T-helper 2 cell (primary cell): Measurements from ENCODE around the gene SLC27A5.
A peak's percentile ranks its signal among the peaks of the same experiment; 100 is the strongest.
"Not testable (repeated sequence)": the region's sequence is repeated elsewhere in the genome, so short reads cannot be mapped to it uniquely, and the experiment has no call there.

Experiments
- DNase-seq, 5 experiments: peaks; one replicate each; pipeline versions ENCODE4 v3.0.0 to v3.0.0-alpha.2; 2012 to 2022

SLC27A5 gene

DNA sequence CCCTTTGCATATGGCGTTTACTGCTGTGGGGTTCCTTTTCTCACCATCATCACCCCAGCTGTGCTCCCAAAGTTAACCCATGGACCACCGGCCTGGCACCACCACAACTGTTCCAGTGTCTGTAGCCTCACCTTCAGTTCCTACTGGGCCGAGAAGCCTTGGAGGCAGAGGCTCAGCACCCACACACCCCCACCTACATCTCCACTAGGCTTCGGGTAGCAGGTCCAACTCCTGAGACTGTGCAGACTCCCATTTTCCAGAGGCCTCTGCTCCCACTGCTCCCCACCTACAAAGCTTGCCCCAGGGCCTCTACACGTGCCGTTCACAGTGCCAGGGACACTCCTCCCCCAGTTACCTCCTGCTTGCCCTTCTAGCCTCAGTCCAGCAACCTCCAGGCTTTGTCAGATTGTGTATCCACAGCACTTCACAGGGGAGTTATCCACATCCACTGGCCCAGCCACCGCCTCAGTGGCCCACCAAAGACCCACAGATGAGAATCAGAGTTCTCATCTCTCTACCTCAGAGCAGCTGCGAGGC, 14.1 kb downstream of the SLC27A5 start:
- no peak for DNase-seq

DNA sequence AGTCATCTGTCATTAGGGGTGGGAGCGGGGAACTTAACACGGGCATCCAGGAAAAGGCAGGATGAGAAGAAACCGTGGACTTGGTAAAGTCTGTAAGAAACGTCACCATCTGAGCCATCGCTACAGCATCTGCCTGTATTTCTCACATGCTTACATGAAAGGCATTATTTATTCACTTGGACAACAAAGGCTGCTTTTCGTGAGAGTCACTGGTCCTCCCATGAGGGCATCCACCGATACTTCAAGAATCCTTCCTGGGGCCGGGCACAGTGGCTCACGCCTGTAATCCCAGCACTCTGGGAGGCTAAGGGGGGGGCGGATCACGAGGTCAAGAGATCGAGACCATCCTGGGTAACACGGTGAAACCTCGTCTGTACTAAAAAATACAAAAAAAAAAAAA, 19.5 kb downstream of the SLC27A5 start:
- DNase-seq = no peak

DNA sequence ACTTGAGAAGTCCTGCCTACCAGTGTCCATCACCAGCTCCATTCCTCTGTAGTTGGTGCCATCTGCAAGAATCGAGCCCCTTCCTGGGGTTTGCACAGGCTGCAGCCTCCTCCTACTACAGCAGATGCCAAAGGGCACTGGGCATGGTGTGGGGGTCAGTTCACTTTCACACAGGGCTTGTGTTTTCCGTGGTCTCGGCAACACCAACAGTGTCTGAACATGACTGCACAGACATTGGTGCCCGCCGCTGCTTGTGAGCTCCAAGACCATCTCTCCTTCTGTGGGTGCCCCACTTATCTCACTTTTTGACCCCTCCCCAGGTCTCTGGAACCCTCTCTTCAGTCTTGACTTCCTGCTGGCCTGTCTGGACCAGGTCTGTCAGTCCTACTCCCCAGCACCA, 20.4 kb downstream of the SLC27A5 start:
- no peak for DNase-seq

DNA sequence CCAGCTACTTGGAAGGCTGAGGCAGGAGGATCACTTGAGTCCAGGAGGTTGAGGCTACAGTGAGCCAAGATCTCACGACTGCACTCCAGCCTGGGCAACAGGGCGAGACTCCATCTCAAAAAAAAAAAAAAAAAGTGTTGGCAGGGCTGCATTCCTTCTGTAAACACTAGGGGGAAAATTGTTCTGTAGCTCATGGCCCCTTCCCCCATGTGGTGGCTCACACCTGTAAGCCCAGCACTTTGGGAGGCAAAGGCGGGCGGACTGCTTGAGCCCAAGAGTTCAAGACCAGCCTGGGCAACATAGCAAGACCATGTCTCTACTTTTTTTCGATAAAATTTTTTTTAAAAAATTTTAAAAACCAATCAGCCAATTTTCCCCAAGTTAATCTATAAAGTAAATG, 27.4 kb downstream of the SLC27A5 start:
- DNase-seq = peak in 1 of 5 experiments; percentile 34

DNA sequence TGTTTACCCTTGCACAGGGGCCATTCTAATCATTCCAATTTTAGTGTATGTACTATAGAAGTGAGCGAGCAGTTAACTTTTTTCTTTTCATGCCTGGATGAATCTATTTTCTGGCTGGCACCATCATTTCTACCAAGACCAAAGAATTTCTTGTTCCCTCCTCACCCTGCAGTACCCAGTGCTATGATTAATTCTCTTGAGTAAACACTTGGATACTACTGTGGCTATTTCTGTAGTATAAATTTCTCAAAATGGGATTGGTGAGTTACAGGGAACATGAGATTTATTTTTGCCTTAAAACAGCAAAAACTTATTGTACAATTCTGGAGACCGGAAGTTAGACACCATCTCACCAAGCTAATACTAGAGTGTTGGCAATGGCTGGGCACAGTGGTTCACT, 28.0 kb downstream of the SLC27A5 start:
- DNase-seq = no peak

DNA sequence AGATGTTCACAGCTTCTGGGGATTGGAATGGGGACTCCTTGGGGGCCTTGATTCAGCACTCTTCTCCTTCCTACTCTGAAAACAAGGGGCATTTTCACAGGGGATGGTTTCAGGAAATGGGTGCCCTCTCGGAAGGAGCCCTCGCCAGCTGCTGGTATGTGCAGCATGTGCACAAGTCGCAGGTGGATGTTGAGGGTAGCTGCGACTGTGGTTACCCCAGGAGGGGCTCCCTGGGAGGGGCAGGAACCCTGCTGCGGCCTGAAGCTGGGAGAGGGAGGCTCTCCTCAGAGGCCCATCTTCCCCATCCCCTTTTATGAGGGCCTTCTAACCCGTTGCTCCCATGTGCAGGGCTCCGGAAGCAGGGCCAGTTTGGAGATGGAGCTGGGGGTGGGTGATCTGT, 29.4 kb downstream of the SLC27A5 start:
- no peak for DNase-seq

DNA sequence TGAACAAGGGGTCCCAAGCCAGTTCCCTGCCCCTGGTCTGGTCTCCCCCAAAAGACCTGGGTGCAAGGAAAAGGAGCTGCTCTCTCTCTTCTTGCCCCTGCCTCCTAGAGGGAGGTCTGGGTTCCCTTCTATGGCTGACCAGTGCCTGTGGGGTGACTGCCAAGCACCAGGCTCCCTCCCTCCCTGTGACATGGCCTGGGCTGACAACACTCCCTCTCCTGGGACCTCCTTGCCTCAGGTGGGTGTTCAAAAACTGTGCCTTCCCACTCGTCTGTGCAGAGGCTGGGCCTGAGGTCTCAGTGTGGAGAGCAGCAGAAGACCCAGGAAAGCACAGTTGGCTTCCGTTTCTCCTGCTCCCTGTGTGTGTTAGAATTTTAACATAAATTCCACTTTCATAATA, 31.0 kb downstream of the SLC27A5 start:
- no peak for DNase-seq

DNA sequence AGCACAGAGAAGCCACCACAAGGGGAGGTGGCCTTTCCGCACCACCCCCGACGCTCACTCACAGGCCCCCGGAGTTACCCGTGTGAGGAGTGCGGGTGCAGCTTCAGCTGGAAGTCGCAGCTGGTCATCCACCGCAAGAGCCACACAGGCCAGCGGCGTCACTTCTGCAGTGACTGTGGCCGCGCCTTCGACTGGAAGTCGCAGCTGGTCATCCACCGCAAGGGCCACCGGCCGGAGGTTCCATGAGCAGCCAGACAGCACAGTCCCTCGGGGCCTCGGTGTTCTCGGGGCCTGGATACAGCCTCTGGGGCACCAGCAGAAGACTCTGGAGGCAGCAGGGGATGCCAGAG, 31.3 kb downstream of the SLC27A5 start:
- no peak for DNase-seq

DNA sequence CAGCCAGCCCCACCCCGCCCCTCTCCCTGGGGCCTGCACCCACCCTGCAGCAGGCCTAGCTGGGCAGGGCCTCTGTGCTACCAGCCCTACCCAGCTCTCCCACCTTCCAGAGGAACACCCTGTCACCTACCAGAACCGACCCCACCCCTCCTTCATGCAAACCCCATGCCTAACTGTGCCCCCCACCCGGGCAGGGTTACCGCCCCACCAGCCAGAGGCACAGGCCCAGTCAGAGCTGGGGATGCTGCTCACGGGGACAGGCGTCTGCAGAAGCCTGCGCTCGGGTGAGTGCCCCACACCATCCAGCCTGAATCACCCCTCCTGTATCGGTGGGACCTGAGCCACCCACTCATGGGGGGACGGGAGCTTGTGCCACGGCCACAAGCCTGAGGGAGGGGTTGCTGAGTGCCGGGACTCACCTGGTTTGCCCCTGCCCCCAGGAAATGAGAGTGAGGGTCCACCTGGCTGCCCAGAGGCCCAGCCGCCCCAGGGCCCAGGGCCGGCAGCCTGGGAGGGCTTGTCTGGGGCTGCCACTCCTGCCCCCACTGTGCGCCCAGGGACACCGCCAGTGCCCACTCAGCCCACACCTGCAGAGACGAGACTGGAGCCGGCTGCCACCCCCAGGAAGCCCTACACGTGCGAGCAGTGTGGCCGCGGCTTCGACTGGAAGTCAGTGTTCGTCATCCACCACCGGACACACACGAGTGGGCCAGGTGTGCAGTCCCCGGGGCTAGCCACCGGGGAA, 31.9 kb downstream of the SLC27A5 start:
- no peak for DNase-seq

DNA sequence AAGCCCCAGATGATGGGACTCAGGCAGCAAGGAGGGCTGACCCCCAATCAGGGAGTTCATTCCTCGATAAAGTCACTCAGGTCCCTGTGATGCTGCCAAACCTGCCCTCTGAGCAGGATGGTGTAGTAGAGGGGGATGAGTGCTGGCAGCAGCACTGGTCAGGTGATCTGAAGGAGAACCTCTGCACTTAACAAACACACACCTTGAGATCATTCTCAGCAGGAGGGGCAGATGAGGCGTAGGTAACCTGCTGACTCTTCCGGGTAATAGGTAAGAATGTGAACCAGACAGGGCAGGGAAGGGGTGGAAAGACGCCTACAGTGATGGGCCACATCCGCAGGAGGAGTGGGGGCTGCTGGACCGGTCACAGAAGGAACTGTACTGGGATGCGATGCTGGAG, 32.5 kb downstream of the SLC27A5 start:
- DNase-seq = no peak

DNA sequence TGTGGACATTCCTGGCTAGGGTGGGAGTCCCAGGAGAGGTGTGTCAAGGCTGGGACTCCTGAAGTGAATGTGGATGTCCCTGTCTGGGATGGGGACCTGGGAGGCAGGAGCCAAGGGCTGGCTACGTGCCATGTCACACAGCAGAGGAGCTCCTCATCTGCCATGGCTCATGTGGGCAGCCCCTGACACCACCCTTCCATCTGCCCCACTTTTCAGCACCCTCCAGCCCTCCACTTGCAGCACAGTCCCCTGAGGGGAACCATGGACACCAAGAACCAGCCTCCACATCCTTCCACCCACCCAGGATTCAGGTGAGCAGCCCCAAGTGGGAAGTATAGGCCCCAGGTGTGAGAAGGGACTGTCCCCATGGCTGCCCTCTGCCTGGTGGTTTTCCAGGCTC, 33.9 kb downstream of the SLC27A5 start:
- no peak for DNase-seq

DNA sequence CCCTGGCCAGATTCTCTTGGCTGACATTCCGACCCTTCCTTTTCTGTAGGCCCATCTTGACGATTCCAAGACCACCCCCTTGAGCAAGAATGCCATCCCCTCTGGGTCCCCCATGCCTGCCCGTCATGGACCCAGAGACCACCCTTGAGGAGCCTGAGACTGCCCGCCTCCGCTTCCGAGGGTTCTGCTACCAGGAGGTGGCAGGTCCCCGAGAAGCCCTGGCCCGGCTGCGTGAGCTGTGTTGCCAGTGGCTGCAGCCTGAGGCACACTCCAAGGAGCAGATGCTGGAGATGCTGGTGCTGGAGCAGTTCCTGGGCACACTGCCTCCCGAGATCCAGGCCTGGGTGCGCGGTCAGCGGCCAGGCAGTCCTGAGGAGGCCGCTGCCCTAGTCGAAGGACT, 34.7 kb downstream of the SLC27A5 start:
- no peak for DNase-seq

DNA sequence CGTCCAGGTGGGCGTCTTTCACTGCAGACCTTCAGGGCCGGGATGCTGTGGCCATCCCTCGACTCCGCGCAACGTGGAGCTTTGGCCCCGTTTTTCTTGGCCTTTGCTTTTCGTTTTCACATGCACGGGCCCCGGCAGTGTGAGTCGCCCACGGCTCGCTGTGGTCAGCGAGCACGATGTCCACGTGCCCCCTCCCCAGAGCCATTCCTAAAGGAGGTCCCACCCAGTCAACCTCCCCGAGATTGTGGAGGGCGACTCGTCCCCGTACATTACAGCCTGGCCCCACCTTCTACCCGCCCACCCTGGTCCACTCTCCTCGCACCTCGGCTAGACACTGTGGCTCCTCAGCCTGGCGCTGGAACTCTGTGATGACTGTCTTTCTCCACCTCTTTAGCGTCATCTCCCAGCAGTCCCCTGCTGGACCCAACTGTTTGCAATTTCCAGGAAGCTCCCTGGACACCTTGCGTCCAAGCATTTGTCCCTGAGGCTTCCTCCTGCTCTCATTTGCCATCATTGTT, 35.2 kb downstream of the SLC27A5 start:
- DNase-seq = no peak

DNA sequence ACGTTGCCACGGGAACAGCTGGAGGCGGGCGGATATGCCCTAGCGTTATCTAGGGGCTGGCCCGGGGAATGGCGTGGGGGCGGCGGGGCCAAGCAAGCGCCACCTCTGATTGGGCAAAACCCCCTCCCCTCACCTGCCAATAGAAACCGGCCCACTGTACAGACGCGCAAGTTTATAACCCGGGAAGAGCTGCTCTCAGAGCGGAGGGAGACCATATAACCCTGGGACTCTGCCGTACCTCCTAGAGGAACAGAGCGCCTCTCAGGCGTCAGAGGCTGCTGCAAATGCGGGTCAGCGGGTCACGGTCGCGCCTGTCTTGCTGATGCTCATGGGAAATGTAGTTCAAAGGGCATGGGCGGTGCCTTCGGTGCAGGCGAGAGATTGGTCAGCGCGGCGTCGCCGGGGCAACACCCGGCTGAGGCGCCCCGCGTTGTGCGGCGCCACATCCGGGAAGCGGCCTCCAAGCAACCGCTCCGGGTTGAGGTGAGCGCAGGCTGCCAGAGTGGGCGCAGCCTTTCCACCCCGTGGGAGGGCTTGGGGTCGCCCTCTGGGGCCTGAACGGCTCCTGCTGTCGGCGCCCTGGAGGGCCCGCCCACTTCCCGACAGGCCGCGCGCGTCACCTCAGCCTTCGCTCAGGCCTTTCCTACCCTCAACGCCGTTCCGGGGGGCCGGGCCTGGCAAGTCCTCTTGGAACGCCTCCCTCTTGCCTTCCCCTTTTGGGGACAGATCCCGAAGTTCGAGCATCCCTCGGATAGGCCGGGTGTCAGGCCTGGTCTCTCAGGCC, 35.9 kb downstream of the SLC27A5 start, which contains the start of gene ZNF446:
Gene ZNF446, plus strand, starts transcription at position 639 of the 784 bp plus-strand sequence. CDS start 867 bp downstream, outside the sequence.
- DNase-seq = peak; percentile 83 to 99 (median 93)

DNA sequence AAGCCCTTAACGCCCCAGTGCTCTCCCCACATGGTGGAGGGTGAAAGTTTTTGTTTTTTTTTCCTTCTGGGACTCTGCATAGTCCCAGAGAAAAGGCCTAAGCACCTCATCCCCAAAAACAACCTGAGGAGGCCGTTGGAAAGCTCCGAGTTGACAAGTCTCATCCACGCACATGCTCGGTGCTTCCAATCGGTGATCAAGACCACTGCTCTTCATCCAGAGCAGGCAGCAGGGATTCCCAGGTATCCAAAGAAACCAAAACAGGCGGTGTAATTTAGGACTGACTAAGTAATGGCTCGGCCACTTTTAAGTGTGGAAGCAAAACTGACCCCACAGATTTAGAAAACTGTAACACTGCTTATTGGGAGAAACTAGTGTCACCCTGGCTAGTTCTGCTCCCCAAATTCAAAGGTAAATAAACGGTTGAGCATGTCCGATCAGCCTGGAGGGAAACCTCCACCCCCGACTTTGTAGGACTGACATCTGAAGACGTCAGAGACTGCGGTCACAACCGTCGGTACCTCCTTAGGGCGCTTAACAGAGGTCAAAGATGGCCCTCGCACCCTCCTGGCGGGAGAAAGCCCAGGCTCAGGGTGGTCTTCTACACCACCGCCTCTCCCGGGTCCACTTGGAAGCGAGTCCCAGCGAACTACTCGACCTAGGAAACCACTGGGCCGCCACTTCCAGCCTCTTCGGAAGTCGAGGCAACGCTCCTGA, 36.6 kb downstream of the SLC27A5 start:
- DNase-seq = no peak

DNA sequence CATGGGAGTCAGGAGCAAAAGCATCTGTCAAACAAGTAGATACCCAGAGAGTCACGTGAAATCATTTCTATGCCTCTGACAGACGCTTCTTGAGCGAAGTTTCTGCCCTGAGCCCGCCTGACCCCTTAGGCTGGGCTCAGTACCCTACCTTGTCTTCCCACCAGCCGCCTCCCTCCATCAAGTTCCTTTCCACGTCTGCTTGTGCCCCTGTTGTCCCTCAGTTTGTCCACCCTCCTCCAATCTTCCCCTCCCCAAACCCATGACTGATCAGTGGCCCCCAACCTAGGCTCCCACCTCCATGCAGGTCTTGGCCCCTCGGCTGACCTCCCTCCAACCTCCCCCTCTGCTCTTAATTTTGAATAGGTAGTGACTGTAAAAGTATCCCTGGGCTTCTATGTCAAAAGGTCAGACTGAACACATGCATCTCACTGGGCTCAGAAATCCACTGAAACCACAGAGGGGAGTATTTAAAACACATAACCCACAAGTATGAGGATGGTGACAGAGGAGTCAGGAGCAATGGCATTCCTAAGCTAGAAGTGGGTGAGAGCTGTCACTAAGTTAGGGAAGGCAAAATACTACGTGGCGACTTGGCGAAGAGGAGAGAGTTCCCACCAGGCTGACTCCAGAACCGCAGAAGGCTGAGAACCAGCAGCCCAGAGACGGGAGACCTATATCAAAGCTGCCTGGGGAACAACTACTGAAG, 37.3 kb downstream of the SLC27A5 start:
- no peak for DNase-seq

DNA sequence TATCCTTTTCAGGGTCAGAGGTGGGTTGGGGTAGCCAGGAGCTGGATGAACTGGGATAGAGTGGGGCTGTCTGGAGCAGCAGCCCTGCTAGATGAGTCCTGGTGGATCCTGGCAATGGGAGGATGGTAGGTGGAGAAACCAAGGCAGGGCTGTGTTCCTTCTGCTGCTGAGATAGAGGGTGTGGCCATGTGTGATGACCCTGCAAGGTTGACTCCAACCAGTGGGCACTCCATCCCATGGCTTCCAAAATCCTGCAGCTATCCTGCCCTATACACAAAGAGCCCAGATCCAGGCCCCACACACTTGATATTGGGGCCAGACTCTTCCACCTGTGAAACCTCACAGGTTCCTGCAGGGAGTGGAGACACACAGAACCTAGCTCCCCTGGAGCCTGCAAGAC, 38.0 kb downstream of the SLC27A5 start:
- DNase-seq = no peak

DNA sequence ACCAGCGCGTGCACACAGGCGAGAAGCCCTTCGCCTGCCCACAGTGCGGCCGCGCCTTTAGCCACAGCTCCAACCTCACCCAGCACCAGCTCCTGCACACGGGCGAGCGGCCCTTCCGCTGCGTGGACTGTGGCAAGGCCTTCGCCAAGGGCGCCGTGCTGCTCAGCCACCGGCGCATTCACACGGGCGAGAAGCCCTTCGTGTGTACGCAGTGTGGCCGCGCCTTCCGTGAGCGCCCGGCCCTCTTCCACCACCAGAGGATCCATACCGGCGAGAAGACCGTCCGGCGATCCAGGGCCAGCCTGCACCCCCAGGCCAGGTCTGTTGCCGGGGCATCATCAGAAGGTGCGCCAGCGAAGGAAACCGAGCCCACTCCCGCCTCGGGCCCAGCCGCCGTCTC, 40.1 kb downstream of the SLC27A5 start:
- no peak for DNase-seq

DNA sequence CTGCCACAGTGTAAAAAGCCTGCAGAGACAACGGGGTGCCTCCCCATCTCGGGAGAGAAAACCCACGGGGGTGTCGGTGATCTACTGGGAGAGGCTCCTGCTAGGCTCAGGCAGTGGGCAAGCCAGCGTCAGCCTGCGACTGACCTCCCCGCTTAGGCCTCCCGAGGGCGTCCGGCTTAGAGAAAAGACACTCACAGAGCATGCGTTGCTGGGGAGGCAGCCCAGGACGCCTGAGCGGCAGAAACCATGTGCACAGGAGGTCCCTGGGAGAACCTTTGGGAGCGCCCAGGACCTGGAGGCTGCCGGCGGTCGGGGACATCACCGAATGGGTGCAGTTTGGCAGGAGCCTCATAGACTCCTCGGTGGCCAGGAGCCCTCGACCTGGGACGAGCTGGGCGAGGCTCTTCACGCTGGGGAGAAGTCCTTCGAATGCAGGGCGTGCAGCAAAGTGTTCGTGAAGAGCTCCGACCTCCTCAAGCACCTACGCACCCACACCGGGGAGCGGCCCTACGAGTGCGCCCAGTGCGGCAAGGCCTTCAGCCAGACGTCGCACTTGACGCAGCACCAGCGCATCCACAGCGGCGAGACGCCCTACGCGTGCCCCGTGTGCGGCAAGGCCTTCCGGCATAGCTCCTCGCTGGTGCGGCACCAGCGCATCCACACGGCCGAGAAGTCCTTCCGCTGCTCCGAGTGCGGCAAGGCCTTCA, 40.8 kb downstream of the SLC27A5 start:
- DNase-seq = not testable (repeated sequence)

DNA sequence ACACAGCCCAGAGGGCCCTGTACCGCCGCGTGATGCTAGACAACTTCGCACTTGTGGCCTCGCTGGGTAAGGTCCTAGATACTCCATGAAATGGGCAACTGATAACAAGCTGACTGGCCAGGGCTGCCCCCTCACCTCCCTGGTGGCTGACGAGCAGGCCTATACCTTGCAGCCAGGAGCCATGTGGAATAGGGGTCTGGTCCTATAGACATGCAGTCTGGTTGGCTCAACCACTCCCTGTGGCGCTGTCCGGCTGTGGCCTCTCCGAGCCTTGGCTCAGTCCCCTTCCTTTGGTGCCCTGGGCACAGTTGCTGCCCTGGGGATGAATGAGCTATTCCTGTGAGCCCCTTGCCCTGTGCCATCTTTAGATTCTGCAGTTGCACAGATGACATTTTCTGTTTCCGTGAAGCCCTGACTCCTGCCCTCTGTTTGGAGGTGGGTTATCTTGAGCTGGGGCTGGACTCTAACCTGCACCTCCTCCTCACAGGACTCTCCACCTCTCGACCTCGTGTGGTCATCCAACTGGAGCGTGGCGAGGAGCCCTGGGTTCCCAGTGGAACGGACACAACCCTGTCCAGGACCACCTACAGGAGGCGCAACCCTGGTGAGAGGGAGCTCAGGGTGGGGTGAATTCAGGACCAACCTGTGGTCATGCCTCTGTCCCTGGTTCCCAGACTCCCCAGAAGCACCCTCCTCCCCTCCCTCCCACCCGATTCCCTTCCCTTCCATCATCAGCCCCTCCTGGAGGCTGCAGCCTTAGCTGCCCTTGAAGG, 42.4 kb downstream of the SLC27A5 start:
- DNase-seq = no peak
